HS-5 (cell line): ENCODE data around the gene TGIF2LY.
"Not testable (repeated sequence)": the region's sequence is repeated elsewhere in the genome, so short reads cannot be mapped to it uniquely, and the experiment has no call there.

ENCODE experiments used
- DNase-seq: peaks from one replicate; pipeline ENCODE4 v3.0.0-alpha.2; 2012; ENCODE audit warnings: low read depth

Gene TGIF2LY

GRCh38 chrY:3578767-3579166 is at the start of gene TGIF2LY:
Gene TGIF2LY (plus strand): TSS chrY:3579067. CDS start chrY:3579245, 178 bp downstream.
- DNase-seq = not testable (repeated sequence)
